ENCODE measurements around the gene NEU1.

Gene NEU1

DNA sequence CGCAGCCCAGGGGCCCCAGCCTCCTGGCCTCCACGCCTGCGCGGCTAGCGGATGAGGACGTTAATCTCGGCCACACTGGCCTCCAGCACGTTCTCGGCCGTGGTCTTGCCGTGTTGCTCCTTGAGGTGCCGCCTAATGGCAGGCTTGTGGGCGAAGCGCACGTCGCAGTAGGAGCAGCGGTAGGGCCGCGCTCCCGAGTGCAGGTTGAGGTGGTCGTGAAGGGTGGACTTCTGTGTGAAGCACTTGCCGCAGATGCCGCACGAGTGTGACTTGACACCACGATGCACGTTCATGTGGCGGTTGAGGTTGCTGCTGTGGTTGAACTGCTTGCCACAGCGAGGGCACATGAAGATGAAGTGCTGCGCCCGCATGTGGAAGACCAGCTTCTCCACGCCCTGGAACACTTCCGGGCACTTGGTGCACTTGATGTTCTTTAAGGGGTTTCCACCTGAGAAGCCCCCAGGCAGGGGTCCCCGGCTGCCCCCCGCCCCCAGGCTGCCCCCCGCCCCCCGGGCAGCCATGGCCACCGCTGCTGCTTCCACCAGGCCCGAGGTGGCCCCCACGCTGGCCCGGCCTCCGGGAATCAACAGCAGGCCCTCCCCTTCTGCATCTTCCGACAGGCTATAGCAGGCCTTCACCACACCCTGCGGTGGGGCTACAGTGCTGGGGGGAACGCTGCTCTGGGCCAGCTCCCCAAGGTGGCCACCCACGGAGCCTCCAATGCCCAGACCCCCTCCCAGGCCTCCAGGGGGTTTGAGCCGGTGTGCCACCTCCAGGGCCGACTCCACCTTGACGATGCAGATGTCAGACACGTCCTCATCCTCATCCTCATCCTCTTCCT, 37.5 kb upstream of the NEU1 start:
- peak overlapping the region; percentile 81 for H3K4me3 ChIP-seq (ENCODE audit: low read length, poor library complexity, severe bottlenecking)
- no peaks in the 10 kb centered on the region for H3F3A ChIP-seq (ENCODE audit: low read depth)
- peaks cover under 1% of the 10 kb centered on the region; the same call in 1 of the 2 replicates for H3K36me3 ChIP-seq (ENCODE audit: insufficient read depth, low read length)
- H3K4me2 ChIP-seq (ENCODE audit: low read depth, low read length, poor library complexity, severe bottlenecking), result peak overlapping the region; percentile 27
- H3K79me2 ChIP-seq (ENCODE audit: insufficient read depth, low read length), result peaks cover 61% of the 10 kb centered on the region
- H2AFZ ChIP-seq (ENCODE audit: low read length), result no peak overlapping the region
- no peaks in the 10 kb centered on the region for H3K9me2 ChIP-seq (replicated peaks; ENCODE audit: low read depth, low read length)
- peak overlapping the region; percentile 83 for H3K9ac ChIP-seq (ENCODE audit: low read depth, low read length, poor library complexity, severe bottlenecking)
- H3K27me3 ChIP-seq (ENCODE audit: insufficient read depth, low read length, poor library complexity, severe bottlenecking), result peaks cover 4% of the 10 kb centered on the region
- peaks cover 37% of the 10 kb centered on the region for H3K4me1 ChIP-seq (ENCODE audit: insufficient read depth, low read length, poor library complexity, severe bottlenecking)
- H3K9me3 ChIP-seq (ENCODE audit: insufficient read depth, low read depth, low read length), result no peaks in the 10 kb centered on the region
- peaks cover 23% of the 10 kb centered on the region for H4K20me1 ChIP-seq (ENCODE audit: insufficient read depth, low read length, poor library complexity, severe bottlenecking)
- no peak for TF ChIP-seq EZH2phosphoT487 (IDR thresholded peaks at IDR 0.05; ENCODE audit: borderline replicate concordance)

DNA sequence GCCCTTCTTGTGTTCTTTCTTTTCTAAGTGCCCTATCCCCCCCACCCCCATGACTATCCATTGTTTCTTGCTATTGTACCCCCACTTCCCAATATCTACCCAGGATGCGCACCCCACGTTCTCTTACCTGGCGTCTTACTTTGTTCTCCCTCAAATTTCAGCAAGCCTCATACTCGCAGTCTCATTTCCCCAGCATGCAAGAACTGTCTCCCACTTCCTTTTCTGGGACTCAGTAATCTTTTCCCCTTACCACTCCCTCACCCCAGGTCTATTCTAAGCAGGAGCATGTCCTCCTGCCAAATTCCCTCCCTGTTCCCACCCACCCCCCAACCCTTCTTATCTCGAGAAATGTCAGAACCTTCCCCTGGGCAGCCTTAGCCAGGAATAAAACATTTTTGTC, 36.6 kb upstream of the NEU1 start:
- no peaks in the 10 kb centered on the region for H3F3A ChIP-seq (ENCODE audit: low read depth)
- H3K36me3 ChIP-seq (ENCODE audit: insufficient read depth, low read length), result peaks cover 4% of the 10 kb centered on the region; the same call in 1 of the 2 replicates
- no peaks in the 10 kb centered on the region for H3K9me2 ChIP-seq (replicated peaks; ENCODE audit: low read depth, low read length)
- peak overlapping the region; percentile 83 for H3K4me2 ChIP-seq (ENCODE audit: low read depth, low read length, poor library complexity, severe bottlenecking)
- H3K4me1 ChIP-seq (ENCODE audit: insufficient read depth, low read length, poor library complexity, severe bottlenecking), result peaks cover 37% of the 10 kb centered on the region
- peaks cover 23% of the 10 kb centered on the region for H4K20me1 ChIP-seq (ENCODE audit: insufficient read depth, low read length, poor library complexity, severe bottlenecking)
- H3K9me3 ChIP-seq (ENCODE audit: insufficient read depth, low read depth, low read length), result no peaks in the 10 kb centered on the region
- no peak overlapping the region for H2AFZ ChIP-seq (ENCODE audit: low read length)
- peak overlapping the region; percentile 79 for H3K4me3 ChIP-seq (ENCODE audit: low read length, poor library complexity, severe bottlenecking)
- peaks cover 4% of the 10 kb centered on the region for H3K27me3 ChIP-seq (ENCODE audit: insufficient read depth, low read length, poor library complexity, severe bottlenecking)
- TF ChIP-seq EZH2phosphoT487 (IDR thresholded peaks at IDR 0.05; ENCODE audit: borderline replicate concordance), result no peak
- TF ChIP-seq, protein P1, sequence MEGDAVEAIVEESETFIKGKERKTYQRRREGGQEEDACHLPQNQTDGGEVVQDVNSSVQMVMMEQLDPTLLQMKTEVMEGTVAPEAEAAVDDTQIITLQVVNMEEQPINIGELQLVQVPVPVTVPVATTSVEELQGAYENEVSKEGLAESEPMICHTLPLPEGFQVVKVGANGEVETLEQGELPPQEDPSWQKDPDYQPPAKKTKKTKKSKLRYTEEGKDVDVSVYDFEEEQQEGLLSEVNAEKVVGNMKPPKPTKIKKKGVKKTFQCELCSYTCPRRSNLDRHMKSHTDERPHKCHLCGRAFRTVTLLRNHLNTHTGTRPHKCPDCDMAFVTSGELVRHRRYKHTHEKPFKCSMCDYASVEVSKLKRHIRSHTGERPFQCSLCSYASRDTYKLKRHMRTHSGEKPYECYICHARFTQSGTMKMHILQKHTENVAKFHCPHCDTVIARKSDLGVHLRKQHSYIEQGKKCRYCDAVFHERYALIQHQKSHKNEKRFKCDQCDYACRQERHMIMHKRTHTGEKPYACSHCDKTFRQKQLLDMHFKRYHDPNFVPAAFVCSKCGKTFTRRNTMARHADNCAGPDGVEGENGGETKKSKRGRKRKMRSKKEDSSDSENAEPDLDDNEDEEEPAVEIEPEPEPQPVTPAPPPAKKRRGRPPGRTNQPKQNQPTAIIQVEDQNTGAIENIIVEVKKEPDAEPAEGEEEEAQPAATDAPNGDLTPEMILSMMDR (conservative IDR thresholded peaks at IDR 0.05; ENCODE audit: low read length), result no peak
- peaks cover 61% of the 10 kb centered on the region for H3K79me2 ChIP-seq (ENCODE audit: insufficient read depth, low read length)
- peak overlapping the region; percentile 83 for H3K9ac ChIP-seq (ENCODE audit: low read depth, low read length, poor library complexity, severe bottlenecking)

DNA sequence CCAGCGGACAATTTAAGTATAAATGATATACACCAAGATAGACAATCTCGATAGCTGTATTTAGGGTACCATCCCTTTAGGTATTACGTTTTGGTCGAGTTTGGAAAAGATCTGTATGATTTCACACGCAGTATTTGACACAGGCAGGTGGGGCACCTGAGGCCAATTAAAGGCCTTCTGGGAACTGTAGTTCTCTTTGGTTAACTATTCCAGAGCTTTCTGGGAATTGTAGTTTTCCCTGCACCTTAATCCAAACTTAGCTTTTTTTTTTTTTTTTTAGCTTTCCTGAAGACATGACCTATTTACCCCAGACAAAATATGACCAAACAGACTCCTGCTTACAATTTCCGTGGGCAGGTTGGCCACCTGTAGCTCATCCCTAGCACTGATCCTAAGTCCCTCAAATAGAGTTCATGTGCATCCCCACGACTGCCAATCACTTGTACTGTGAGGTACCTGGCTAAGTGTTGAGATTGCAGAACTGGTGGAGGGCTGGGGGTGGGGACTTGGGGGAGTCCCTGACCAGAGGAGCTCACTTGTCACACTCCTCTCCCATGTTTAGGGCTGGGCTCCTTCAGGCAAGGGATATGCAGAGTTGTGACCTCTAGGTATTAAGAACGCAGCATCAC, 35.9 kb upstream of the NEU1 start:
- Histone ChIP-seq H3F3A (ENCODE audit: low read depth) (no peaks in the 10 kb centered on the region), H4K20me1 (ENCODE audit: insufficient read depth, low read length, poor library complexity, severe bottlenecking) (peaks cover 23% of the 10 kb centered on the region), H3K9ac (ENCODE audit: low read depth, low read length, poor library complexity, severe bottlenecking) (peak overlapping the region; percentile 83), H3K79me2 (ENCODE audit: insufficient read depth, low read length) (peaks cover 61% of the 10 kb centered on the region), H3K9me3 (ENCODE audit: insufficient read depth, low read depth, low read length) (no peaks in the 10 kb centered on the region), H2AFZ (ENCODE audit: low read length) (peak overlapping the region; percentile 75; the same call in 1 of the 2 replicates), H3K9me2 (replicated peaks; ENCODE audit: low read depth, low read length) (no peaks in the 10 kb centered on the region), H3K27me3 (ENCODE audit: insufficient read depth, low read length, poor library complexity, severe bottlenecking) (peaks cover 4% of the 10 kb centered on the region), H3K4me3 (ENCODE audit: low read length, poor library complexity, severe bottlenecking) (peak overlapping the region; percentile 79), H3K4me1 (ENCODE audit: insufficient read depth, low read length, poor library complexity, severe bottlenecking) (peaks cover 38% of the 10 kb centered on the region), H3K4me2 (ENCODE audit: low read depth, low read length, poor library complexity, severe bottlenecking) (peak overlapping the region; percentile 83), H3K36me3 (ENCODE audit: insufficient read depth, low read length) (peaks cover 6% of the 10 kb centered on the region; the same call in 1 of the 2 replicates)
- TF ChIP-seq, protein P1 (conservative IDR thresholded peaks at IDR 0.05; ENCODE audit: low read length), result peak; percentile 19
- no peak for TF ChIP-seq EZH2phosphoT487 (IDR thresholded peaks at IDR 0.05; ENCODE audit: borderline replicate concordance)

All from Loucy (cell line).